Activated gamma-delta T cell treated with Interleukin-2 at 50 U/mL for 16 hours (primary cell): ENCODE results near the gene DPP10.
"Not testable (repeated sequence)": the region's sequence is repeated elsewhere in the genome, so short reads cannot be mapped to it uniquely, and the experiment has no call there.

ENCODE experiments used
- DNase-seq: peaks from one replicate; pipeline ENCODE4 v3.0.0-alpha.2; 2020

The DPP10 gene

GRCh38 chr2:115034801-115035200, 592.4 kb downstream of the DPP10 start:
- no peak for DNase-seq

- DNase-seq: no peak
Observed at GRCh38 chr2:115036818-115037217, 594.4 kb downstream of the DPP10 start.

- no peak for DNase-seq
Observed at GRCh38 chr2:115057473-115057872, 615.0 kb downstream of the DPP10 start.

- no peak for DNase-seq
Observed at GRCh38 chr2:115070002-115070401, 627.6 kb downstream of the DPP10 start.

- DNase-seq: no peak
Observed at GRCh38 chr2:115071534-115071933, 629.1 kb downstream of the DPP10 start.

GRCh38 chr2:115075800-115076199, 633.4 kb downstream of the DPP10 start:
- DNase-seq: no peak

GRCh38 chr2:115077626-115078025, 635.2 kb downstream of the DPP10 start:
- no peak for DNase-seq

GRCh38 chr2:115083225-115083624, 640.8 kb downstream of the DPP10 start:
- no peak for DNase-seq

- no peak for DNase-seq
Observed at GRCh38 chr2:115083711-115084110, 641.3 kb downstream of the DPP10 start.

GRCh38 chr2:115084446-115084845, 642.0 kb downstream of the DPP10 start:
- no peak for DNase-seq

GRCh38 chr2:115086051-115086620, 643.7 kb downstream of the DPP10 start:
- not testable (repeated sequence) for DNase-seq

GRCh38 chr2:115094441-115094840, 652.0 kb downstream of the DPP10 start:
- DNase-seq: no peak

GRCh38 chr2:115105966-115106365, 663.5 kb downstream of the DPP10 start:
- no peak for DNase-seq

GRCh38 chr2:115115135-115115534, 672.7 kb downstream of the DPP10 start:
- DNase-seq: no peak

- no peak for DNase-seq
Observed at GRCh38 chr2:115118306-115118705, 675.9 kb downstream of the DPP10 start.

- DNase-seq: no peak
Observed at GRCh38 chr2:115119086-115119485, 676.6 kb downstream of the DPP10 start.

GRCh38 chr2:115122701-115123100, 680.3 kb downstream of the DPP10 start:
- no peak for DNase-seq

GRCh38 chr2:115124817-115125216, 682.4 kb downstream of the DPP10 start:
- no peak for DNase-seq

GRCh38 chr2:115129536-115129935, 687.1 kb downstream of the DPP10 start:
- no peak for DNase-seq

- no peak for DNase-seq
Observed at GRCh38 chr2:115160531-115161080, 718.2 kb downstream of the DPP10 start.

- no peak for DNase-seq
Observed at GRCh38 chr2:115161081-115161770, 718.8 kb downstream of the DPP10 start.

GRCh38 chr2:115161771-115162493, 719.5 kb downstream of the DPP10 start:
- DNase-seq: no peak

- no peak for DNase-seq
Observed at GRCh38 chr2:115162494-115163293, 720.3 kb downstream of the DPP10 start.
